Measurements from ENCODE around the gene TMEM151B. TPM values are rescaled to one million over a fixed set of nuclear protein-coding genes. Genes with fewer than 3 reads are reported as not detected.

The TMEM151B gene
- total RNA-seq, 1 experiment from 2014 or later = not detected

- CTCF ChIA-PET = no interaction called here
Observed at GRCh38 chr6:44271914-44272313, 1.7 kb downstream of the TMEM151B start.

More at GRCh38 chr6:44271914-44272313, 1.7 kb downstream of the TMEM151B start:
- Histone ChIP-seq H3K4me1 (ENCODE audit: control insufficient read depth in 1 of 2, insufficient read depth in 2 of 2, low read length in 2 of 2) (peaks cover 0 to 3% of the 10 kb centered on the region in 2 experiments; a peak in 1 of 4 replicates), H2AFZ (ENCODE audit: low read depth, low read length, poor library complexity, severe bottlenecking) (no peak overlapping the region), H3K9ac (ENCODE audit: low read length) (no peak overlapping the region), H3K4me3 (replicated peaks in 1 of 2; ENCODE audit: low read depth in 1 of 2, low read length in 2 of 2) (no peak overlapping the region), H3K9me2 (ENCODE audit: insufficient read depth) (no peaks in the 10 kb centered on the region), H3K27me3 (ENCODE audit: insufficient read depth, low read length) (no peaks in the 10 kb centered on the region), H3K4me2 (ENCODE audit: low read length) (no peak overlapping the region), H4K20me1 (ENCODE audit: insufficient read depth) (no peaks in the 10 kb centered on the region), H3K9me3 (ENCODE audit: control insufficient read depth in 1 of 2, insufficient read depth in 1 of 2, low read depth in 1 of 2, low read length in 2 of 2) (no peaks in the 10 kb centered on the region), H3K27ac (ENCODE audit: low read depth, low read length) (no peak overlapping the region), H3K79me2 (ENCODE audit: insufficient read depth, low read length) (no peaks in the 10 kb centered on the region), H3K36me3 (ENCODE audit: control insufficient read depth in 1 of 2, insufficient read depth in 2 of 2, low read length in 2 of 2) (no peaks in the 10 kb centered on the region)
- intact Hi-C loops (cut with micrococcal nuclease) = no loop called here
- no peak for ATAC-seq
- DNase-seq (ENCODE audit: low read depth, low spot score) = no peak
- TF ChIP-seq YY1 (IDR thresholded peaks at IDR 0.05; ENCODE audit: extremely low read depth, insufficient replicate concordance, low read depth, low read length) (no peak), POLR2AphosphoS5 (IDR thresholded peaks at IDR 0.05; ENCODE audit: low read depth, low read length) (no peak), MAX (IDR thresholded peaks at IDR 0.05) (no peak), CBX3 (IDR thresholded peaks at IDR 0.05; ENCODE audit: low read depth) (no peak), TCF7L2 (IDR thresholded peaks at IDR 0.05; ENCODE audit: borderline replicate concordance, extremely low read depth, insufficient read depth, insufficient read length) (no peak), REST (IDR thresholded peaks at IDR 0.05; ENCODE audit: low read depth) (no peak), EZH2phosphoT487 (IDR thresholded peaks at IDR 0.05; ENCODE audit: borderline replicate concordance) (no peak), ZFX (IDR thresholded peaks at IDR 0.05) (no peak)
- BruUV-seq (replicated peaks) = no TSS peak
- POLR2A ChIA-PET = no interaction called here
- RAD21 ChIA-PET (ENCODE audit: low non-redundant PET in 1 of 2, low total read pairs in 2 of 2, uncharacterized antibody in 2 of 2, unreplicated experiment in 2 of 2) = no interaction called here

Data from HCT116 (cell line).